IMR-90 (cell line): ENCODE results near the gene ZNF358.

Experiments used
- CEBPB ChIP-seq: IDR thresholded peaks from 2 replicates; pipeline ENCODE4 v1.6.1; 2012; ENCODE audit warnings: low read depth, low read length, improper control_type of control experiment
- CHD1 ChIP-seq: IDR thresholded peaks from 2 replicates; pipeline ENCODE4 v1.6.1; 2012; ENCODE audit warnings: low read depth, low read length, improper control_type of control experiment
- CTCF ChIP-seq: conservative IDR thresholded peaks from 2 replicates; pipeline ENCODE4 v1.5.1; 2012; ENCODE audit warnings: mild to moderate bottlenecking, low read depth, low read length, improper control_type of control experiment
- FOS ChIP-seq: fragments of 150-350 bp; IDR thresholded peaks from 2 replicates; pipeline ENCODE4 v1.6.1; 2016; ENCODE audit warnings: low read depth, low read length
- POLR2A ChIP-seq: IDR thresholded peaks from 2 replicates; pipeline ENCODE4 v1.6.1; 2012; ENCODE audit warnings: mild to moderate bottlenecking, low read depth, low read length

- TF ChIP-seq CTCF = no peak
- TF ChIP-seq CHD1 = no peak
- TF ChIP-seq POLR2A = no peak
- TF ChIP-seq FOS = no peak
- TF ChIP-seq CEBPB = no peak
Observed at GRCh38 chr19:7524523-7524922, 8.6 kb downstream of the ZNF358 start.
